ENCODE results near the gene EPHA6. TPM values are rescaled to one million over a fixed set of nuclear protein-coding genes. Genes with fewer than 3 reads are reported as not detected.

EPHA6 gene
- total and polyA plus RNA-seq, 9 of the 15 experiments (the other 6 are each of a cell fraction or from before 2014, with no cell fraction given) = not detected

- POLR2A ChIA-PET = no interaction called here
- TF ChIP-seq POU5F1 (IDR thresholded peaks at IDR 0.05; ENCODE audit: borderline replicate concordance, low read depth, low read length, partially characterized antibody) (no peak), NFATC3 (IDR thresholded peaks at IDR 0.05) (no peak), SIN3A (IDR thresholded peaks at IDR 0.05; ENCODE audit: borderline replicate concordance in 2 of 2, control insufficient read depth in 1 of 2, low read depth in 2 of 2, low read length in 2 of 2) (no peak), TFE3 (CRISPR knock-in tag; IDR thresholded peaks at IDR 0.05) (peak; percentile 74)
These were observed 243.0 kb downstream of the EPHA6 start for GRCh38 chr3:97057365-97057764.

GRCh38 chr3:97059168-97059567 is 244.8 kb downstream of the EPHA6 start:
- Histone ChIP-seq H4K20me1 (replicated peaks; ENCODE audit: control insufficient read depth, insufficient read depth, low read length) (no peaks in the 10 kb centered on the region), H3K4me2 (ENCODE audit: insufficient read depth, low read length) (no peak overlapping the region), H3K36me3 (ENCODE audit: control insufficient read depth, insufficient read depth, low read length) (no peaks in the 10 kb centered on the region), H3K27me3 (ENCODE audit: control insufficient read depth in 2 of 2, insufficient read depth in 2 of 2, low read length in 2 of 2) (no peaks in the 10 kb centered on the region), H3K4me3 (no peak overlapping the region), H2AFZ (ENCODE audit: low read depth, low read length) (no peak overlapping the region), H3K9me3 (replicated peaks; ENCODE audit: control insufficient read depth, insufficient read depth, low read depth, low read length) (no peaks in the 10 kb centered on the region), H3K4me1 (replicated peaks in 1 of 2; ENCODE audit: control insufficient read depth in 2 of 2, insufficient read depth in 2 of 2, low read length in 2 of 2) (no peaks in the 10 kb centered on the region), H3K9ac (ENCODE audit: insufficient read depth in 1 of 2, low read depth in 2 of 2, low read length in 2 of 2) (no peak overlapping the region), H3K27ac (ENCODE audit: extremely low read depth, low read depth, low read length) (no peak overlapping the region), H3K79me2 (ENCODE audit: control insufficient read depth, insufficient read depth, low read length) (no peaks in the 10 kb centered on the region), H3K9me1 (ENCODE audit: control insufficient read depth, insufficient read depth, low read length) (no peaks in the 10 kb centered on the region)
- DNase-seq (ENCODE audit: extremely low read depth in 1 of 4, low spot score in 3 of 4) (no peak), ATAC-seq (no peak), FAIRE-seq (no peak)
- intact Hi-C loops (cut with micrococcal nuclease) (no loop called here), in situ Hi-C loops (cut with MboI) (no loop called here)
- CTCF ChIA-PET (ENCODE audit: low intra/inter-chr PET ratio) = no interaction called here
- POLR2A ChIA-PET = no interaction called here
- BruUV-seq (replicated peaks) = no TSS peak
- WGBS (ENCODE audit: insufficient coverage, low coverage, missing lambda C conversion rate) = 0% methylated on average over 1 of the region's 1 CpG
- TF ChIP-seq HNRNPLL (IDR thresholded peaks at IDR 0.05; ENCODE audit: low read depth, low read length, poor library complexity, severe bottlenecking) (no peak), NR2C1 (IDR thresholded peaks at IDR 0.05) (no peak), NR2C1 (tag; IDR thresholded peaks at IDR 0.05) (no peak)

More at GRCh38 chr3:97057365-97057764, 243.0 kb downstream of the EPHA6 start:
- no peak overlapping the region for H3K9ac ChIP-seq (ENCODE audit: insufficient read depth in 1 of 2, low read depth in 2 of 2, low read length in 2 of 2)
- DNase-seq (ENCODE audit: extremely low read depth in 1 of 4, low spot score in 3 of 4) (no peak), FAIRE-seq (no peak), ATAC-seq (no peak)
- H3K79me2 ChIP-seq (ENCODE audit: control insufficient read depth, insufficient read depth, low read length) = no peaks in the 10 kb centered on the region
- H3K4me3 ChIP-seq = no peak overlapping the region
- H2AFZ ChIP-seq (ENCODE audit: low read depth, low read length) = no peak overlapping the region
- H3K27ac ChIP-seq (ENCODE audit: extremely low read depth, low read depth, low read length) = no peak overlapping the region
- H3K36me3 ChIP-seq (ENCODE audit: control insufficient read depth, insufficient read depth, low read length) = no peaks in the 10 kb centered on the region
- no peaks in the 10 kb centered on the region for H3K9me1 ChIP-seq (ENCODE audit: control insufficient read depth, insufficient read depth, low read length)
- in situ Hi-C loops (cut with MboI) = no loop called here
- H3K27me3 ChIP-seq (ENCODE audit: control insufficient read depth in 2 of 2, insufficient read depth in 2 of 2, low read length in 2 of 2) = no peaks in the 10 kb centered on the region
- H3K9me3 ChIP-seq (replicated peaks; ENCODE audit: control insufficient read depth, insufficient read depth, low read depth, low read length) = no peaks in the 10 kb centered on the region
- WGBS (ENCODE audit: insufficient coverage, low coverage, missing lambda C conversion rate) = 0% methylated on average over 3 of the region's 3 CpGs
- H3K4me2 ChIP-seq (ENCODE audit: insufficient read depth, low read length) = no peak overlapping the region
- CTCF ChIA-PET (ENCODE audit: low intra/inter-chr PET ratio) = no interaction called here
- no TSS peak for BruUV-seq (replicated peaks)
- no peaks in the 10 kb centered on the region for H3K4me1 ChIP-seq (replicated peaks in 1 of 2; ENCODE audit: control insufficient read depth in 2 of 2, insufficient read depth in 2 of 2, low read length in 2 of 2)
- H4K20me1 ChIP-seq (replicated peaks; ENCODE audit: control insufficient read depth, insufficient read depth, low read length) = no peaks in the 10 kb centered on the region
- intact Hi-C loops (cut with micrococcal nuclease) = no loop called here

Measured in K562 (cell line).